Progenitor cell of endocrine pancreas (in vitro differentiated cells): Measurements from ENCODE around the gene SMARCA2. TPM values are rescaled to one million over a fixed set of nuclear protein-coding genes. Genes with fewer than 3 reads are reported as not detected.

ENCODE experiments used
- DNase-seq: peaks from one replicate; pipeline ENCODE4 v3.0.0; 2021; ENCODE audit warnings: low spot score; ENCODE audit not compliant: unreplicated experiment
- H3K27ac Mint-ChIP-seq: 2 replicates; pipeline ENCODE4 v1.8.0; 2021; ENCODE audit warnings: mild to moderate bottlenecking, moderate library complexity, mixed read lengths
- H3K27me3 Mint-ChIP-seq: 2 replicates; pipeline ENCODE4 v1.8.0; 2021; ENCODE audit warnings: mixed read lengths
- H3K36me3 Mint-ChIP-seq: 2 replicates; pipeline ENCODE4 v1.8.0; 2022; ENCODE audit warnings: mixed read lengths; ENCODE audit not compliant: insufficient read depth
- H3K4me1 Mint-ChIP-seq: 2 replicates; pipeline ENCODE4 v1.8.0; 2021; ENCODE audit warnings: low read depth, mixed read lengths
- H3K4me3 Mint-ChIP-seq: 2 replicates; pipeline ENCODE4 v1.8.0; 2021; ENCODE audit warnings: low read depth, mild to moderate bottlenecking, moderate library complexity, mixed read lengths
- H3K9me3 Mint-ChIP-seq: 2 replicates; pipeline ENCODE4 v1.8.0; 2021; ENCODE audit warnings: low read depth, mixed read lengths
- CTCF ChIP-seq: fragments of 200-600 bp; sonication (generic); IDR thresholded peaks from one replicate; pipeline ENCODE4 v1.5.0; 2021; ENCODE audit warnings: antibody characterized with exemption, mild to moderate bottlenecking; ENCODE audit not compliant: unreplicated experiment
- total RNA-seq: library from RNA; stranded (reverse); gene quantifications from 2 replicates; pipeline ENCODE4 v1.2.1, GENCODE V29; 2021

The SMARCA2 gene
- total RNA-seq, 1 donor from 2014 or later: 55.8 TPM

DNA sequence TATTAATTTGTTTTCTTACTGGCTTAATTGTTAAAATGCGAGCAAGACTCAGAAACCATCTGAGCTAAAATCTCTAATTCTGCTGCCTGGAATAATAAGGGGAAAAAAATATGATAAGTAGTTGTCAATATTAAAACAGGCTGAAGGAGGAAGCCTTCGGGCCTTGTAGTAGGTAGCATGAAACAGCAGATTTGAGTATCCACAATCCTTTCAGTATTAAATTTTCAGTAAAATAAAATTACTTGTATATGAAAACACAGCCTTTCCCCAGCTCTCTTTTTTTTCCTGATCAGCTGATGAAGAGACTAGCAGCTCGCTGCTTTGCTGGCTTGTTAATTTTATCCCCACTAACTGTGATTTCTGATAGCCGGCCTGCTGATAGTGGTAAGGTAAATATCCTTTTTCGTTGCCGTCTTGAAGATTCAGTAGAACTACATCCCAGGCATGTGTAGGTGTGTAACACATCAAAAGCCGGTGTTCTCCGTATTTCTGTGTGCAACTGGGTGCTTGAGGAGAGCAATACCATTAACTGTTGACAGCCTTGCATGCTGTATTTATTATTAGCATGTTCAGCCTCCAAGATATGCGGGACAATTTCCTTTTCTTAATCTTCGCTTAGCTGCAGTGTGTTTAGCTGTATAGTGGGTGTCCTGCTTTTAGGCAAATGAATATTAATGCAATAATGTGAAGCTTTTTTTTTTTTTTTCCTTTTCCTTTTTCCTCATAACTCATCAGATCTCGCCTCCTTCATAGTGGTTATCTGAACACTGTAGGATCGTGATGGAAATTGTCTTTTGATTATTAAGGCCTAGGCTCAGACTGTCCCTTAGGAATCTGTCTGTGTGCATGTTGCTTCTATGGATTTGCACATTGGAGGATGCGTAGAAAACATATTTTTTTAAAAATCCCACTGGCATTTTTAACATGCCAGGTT, 144.6 kb downstream of the SMARCA2 start:
- peaks cover 27% of the 10 kb centered on the region for H3K4me1 Mint-ChIP-seq
- H3K27ac Mint-ChIP-seq: peak overlapping the region; percentile 11
- TF ChIP-seq CTCF: no peak
- H3K27me3 Mint-ChIP-seq: peaks cover 9% of the 10 kb centered on the region
- no peak overlapping the region for H3K4me3 Mint-ChIP-seq
- DNase-seq: no peak
- peaks cover 3% of the 10 kb centered on the region for H3K36me3 Mint-ChIP-seq
- H3K9me3 Mint-ChIP-seq: no peaks in the 10 kb centered on the region

DNA sequence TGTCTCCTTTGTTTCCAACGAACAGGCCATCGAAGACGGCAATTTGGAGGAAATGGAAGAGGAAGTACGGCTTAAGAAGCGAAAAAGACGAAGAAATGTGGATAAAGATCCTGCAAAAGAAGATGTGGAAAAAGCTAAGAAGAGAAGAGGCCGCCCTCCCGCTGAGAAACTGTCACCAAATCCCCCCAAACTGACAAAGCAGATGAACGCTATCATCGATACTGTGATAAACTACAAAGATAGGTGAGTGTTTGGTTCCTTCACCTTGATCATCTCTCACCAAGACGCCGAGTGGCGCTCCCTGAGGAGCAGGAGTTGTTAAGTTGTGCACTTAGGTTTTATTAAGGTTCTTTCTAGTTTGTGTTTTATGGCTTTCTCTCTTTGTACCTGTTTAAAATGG, 146.5 kb downstream of the SMARCA2 start:
- no peak for DNase-seq
- Mint-ChIP-seq H3K27ac (no peak overlapping the region), H3K36me3 (peaks cover 4% of the 10 kb centered on the region), H3K9me3 (no peaks in the 10 kb centered on the region), H3K4me1 (peaks cover 30% of the 10 kb centered on the region), H3K4me3 (no peak overlapping the region), H3K27me3 (peaks cover 9% of the 10 kb centered on the region)
- TF ChIP-seq CTCF: no peak

DNA sequence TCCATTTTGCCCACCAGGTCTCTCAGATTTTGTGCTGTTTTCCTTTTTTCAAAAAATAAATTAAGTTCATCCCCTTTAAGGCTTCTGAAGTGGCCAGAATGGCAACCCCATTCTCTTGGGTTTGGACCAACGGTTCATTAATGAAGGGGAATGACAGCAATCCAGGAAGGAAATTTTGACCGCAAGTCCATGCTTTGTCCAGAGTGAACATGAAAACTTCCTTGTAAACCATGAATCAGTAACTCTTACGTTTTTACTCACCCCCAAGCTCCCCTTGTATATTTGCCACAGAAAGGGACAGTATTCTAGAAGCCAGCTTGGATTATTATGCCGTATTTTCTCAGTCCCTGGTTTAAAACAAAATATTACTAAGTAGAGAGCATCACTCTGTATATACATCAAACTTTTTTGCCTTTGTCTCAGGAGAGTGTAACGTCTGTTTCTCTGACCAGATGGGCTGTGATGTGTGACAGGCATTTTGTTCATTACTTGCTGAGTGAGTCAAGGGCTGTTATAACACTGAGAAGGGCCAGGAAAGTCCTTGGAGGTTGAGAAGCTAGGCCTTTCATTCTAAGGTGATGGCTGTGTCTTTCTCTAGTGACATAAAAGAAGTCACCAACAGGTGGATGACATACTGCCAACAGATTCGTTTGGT, 148.2 kb downstream of the SMARCA2 start:
- TF ChIP-seq CTCF: no peak
- Mint-ChIP-seq H3K9me3 (no peaks in the 10 kb centered on the region), H3K27ac (no peak overlapping the region), H3K27me3 (no peaks in the 10 kb centered on the region), H3K4me1 (peaks cover 21% of the 10 kb centered on the region), H3K36me3 (peaks cover 4% of the 10 kb centered on the region), H3K4me3 (no peak overlapping the region)
- DNase-seq: no peak

- no peak overlapping the region for H3K27ac Mint-ChIP-seq
- no peaks in the 10 kb centered on the region for H3K9me3 Mint-ChIP-seq
- no peak for DNase-seq
- H3K4me1 Mint-ChIP-seq: peaks cover 17% of the 10 kb centered on the region
- H3K36me3 Mint-ChIP-seq: peaks cover 7% of the 10 kb centered on the region
- TF ChIP-seq CTCF: no peak
- no peak overlapping the region for H3K4me3 Mint-ChIP-seq
- H3K27me3 Mint-ChIP-seq: no peaks in the 10 kb centered on the region
Measured at GRCh38 chr9:2164268-2164667, 149.1 kb downstream of the SMARCA2 start.

DNA sequence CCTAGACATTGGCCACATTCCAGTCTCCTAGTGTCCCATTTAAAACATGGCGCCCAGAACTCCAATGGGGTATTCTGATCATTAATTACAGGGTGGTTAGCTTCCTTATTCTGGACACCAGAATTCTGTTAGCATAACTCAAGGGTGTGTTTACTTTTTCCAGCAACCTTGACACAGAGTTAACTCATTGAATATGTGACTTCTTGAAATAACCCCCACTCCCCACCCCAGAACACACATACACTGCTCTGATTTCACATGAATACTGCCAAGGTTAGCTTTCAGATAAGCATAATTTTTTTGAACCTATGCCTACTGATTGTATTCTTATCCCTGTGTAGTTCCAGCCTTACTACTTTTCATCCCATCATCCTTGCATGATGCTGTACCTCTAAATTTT, 151.1 kb downstream of the SMARCA2 start:
- TF ChIP-seq CTCF: no peak
- no peak for DNase-seq
- peaks cover 6% of the 10 kb centered on the region for H3K4me1 Mint-ChIP-seq
- H3K4me3 Mint-ChIP-seq: no peak overlapping the region
- peaks cover 9% of the 10 kb centered on the region for H3K36me3 Mint-ChIP-seq
- no peak overlapping the region for H3K27ac Mint-ChIP-seq
- H3K27me3 Mint-ChIP-seq: no peaks in the 10 kb centered on the region
- no peaks in the 10 kb centered on the region for H3K9me3 Mint-ChIP-seq
